Chondrocyte (in vitro differentiated cells): ENCODE data around the gene PPP1R3E. TPM values are rescaled to one million over a fixed set of nuclear protein-coding genes. Genes with fewer than 3 reads are reported as not detected.

Source experiments
- DNase-seq: peaks from one replicate; pipeline ENCODE4 v3.0.0; 2021; ENCODE audit warnings: mixed read lengths, low spot score
- H3K27ac Mint-ChIP-seq: one replicate; pipeline ENCODE4 v1.8.0; 2021; ENCODE audit warnings: mild to moderate bottlenecking, moderate library complexity, mixed read lengths; ENCODE audit not compliant: unreplicated experiment
- H3K27me3 Mint-ChIP-seq: 2 replicates; pipeline ENCODE4 v1.8.0; 2021; ENCODE audit warnings: low read depth, mixed read lengths
- H3K36me3 Mint-ChIP-seq: 2 replicates; pipeline ENCODE4 v1.8.0; 2021; ENCODE audit warnings: low read depth, mixed read lengths
- H3K4me1 Mint-ChIP-seq: 2 replicates; pipeline ENCODE4 v1.8.0; 2021; ENCODE audit warnings: low read depth, mild to moderate bottlenecking, mixed read lengths
- H3K4me3 Mint-ChIP-seq: one replicate; pipeline ENCODE4 v1.8.0; 2021; ENCODE audit warnings: mild to moderate bottlenecking, moderate library complexity, mixed read lengths; ENCODE audit not compliant: unreplicated experiment
- H3K9me3 Mint-ChIP-seq: 2 replicates; pipeline ENCODE4 v1.8.0; 2021; ENCODE audit warnings: low read depth, mixed read lengths
- total RNA-seq: library from RNA; stranded (reverse); gene quantifications from 3 replicates; pipeline ENCODE4 v1.2.1, GENCODE V29; 2021
- TF ChIP-seq, protein P1 (sequence below): fragments of 200-600 bp; sonication (generic); IDR thresholded peaks from 2 replicates; pipeline ENCODE4 v1.5.0; 2021; ENCODE audit warnings: antibody characterized with exemption, mild to moderate bottlenecking, moderate library complexity

PPP1R3E gene
- total RNA-seq, 1 donor from 2014 or later: 11.2 TPM

DNA sequence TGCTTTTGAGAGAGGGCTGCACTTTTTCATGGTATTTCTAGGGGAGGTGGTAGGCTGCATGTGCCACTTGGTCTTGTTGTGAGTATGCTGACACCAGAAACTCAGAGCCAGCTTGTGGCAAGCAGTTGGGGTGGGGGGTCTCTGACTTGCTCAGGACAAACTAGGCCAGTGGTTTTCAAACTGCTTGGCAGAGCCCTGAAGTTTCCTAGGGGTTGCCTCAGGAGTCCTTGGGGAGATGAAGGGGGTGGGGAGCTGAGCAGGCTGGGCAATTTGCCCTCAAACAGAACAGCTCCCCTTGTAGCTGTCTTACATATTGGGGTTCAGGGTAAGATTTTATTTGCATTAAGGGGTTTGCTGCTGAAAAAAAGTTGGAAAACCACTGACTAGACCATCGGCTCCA, 7.9 kb upstream of the PPP1R3E start:
- TF ChIP-seq, protein P1, sequence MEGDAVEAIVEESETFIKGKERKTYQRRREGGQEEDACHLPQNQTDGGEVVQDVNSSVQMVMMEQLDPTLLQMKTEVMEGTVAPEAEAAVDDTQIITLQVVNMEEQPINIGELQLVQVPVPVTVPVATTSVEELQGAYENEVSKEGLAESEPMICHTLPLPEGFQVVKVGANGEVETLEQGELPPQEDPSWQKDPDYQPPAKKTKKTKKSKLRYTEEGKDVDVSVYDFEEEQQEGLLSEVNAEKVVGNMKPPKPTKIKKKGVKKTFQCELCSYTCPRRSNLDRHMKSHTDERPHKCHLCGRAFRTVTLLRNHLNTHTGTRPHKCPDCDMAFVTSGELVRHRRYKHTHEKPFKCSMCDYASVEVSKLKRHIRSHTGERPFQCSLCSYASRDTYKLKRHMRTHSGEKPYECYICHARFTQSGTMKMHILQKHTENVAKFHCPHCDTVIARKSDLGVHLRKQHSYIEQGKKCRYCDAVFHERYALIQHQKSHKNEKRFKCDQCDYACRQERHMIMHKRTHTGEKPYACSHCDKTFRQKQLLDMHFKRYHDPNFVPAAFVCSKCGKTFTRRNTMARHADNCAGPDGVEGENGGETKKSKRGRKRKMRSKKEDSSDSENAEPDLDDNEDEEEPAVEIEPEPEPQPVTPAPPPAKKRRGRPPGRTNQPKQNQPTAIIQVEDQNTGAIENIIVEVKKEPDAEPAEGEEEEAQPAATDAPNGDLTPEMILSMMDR: no peak
- Mint-ChIP-seq H3K4me1 (peaks cover 41% of the 10 kb centered on the region), H3K27me3 (no peaks in the 10 kb centered on the region), H3K36me3 (peaks cover 9% of the 10 kb centered on the region), H3K9me3 (no peaks in the 10 kb centered on the region), H3K4me3 (no peak overlapping the region), H3K27ac (peak overlapping the region; percentile 8)
- DNase-seq: no peak

DNA sequence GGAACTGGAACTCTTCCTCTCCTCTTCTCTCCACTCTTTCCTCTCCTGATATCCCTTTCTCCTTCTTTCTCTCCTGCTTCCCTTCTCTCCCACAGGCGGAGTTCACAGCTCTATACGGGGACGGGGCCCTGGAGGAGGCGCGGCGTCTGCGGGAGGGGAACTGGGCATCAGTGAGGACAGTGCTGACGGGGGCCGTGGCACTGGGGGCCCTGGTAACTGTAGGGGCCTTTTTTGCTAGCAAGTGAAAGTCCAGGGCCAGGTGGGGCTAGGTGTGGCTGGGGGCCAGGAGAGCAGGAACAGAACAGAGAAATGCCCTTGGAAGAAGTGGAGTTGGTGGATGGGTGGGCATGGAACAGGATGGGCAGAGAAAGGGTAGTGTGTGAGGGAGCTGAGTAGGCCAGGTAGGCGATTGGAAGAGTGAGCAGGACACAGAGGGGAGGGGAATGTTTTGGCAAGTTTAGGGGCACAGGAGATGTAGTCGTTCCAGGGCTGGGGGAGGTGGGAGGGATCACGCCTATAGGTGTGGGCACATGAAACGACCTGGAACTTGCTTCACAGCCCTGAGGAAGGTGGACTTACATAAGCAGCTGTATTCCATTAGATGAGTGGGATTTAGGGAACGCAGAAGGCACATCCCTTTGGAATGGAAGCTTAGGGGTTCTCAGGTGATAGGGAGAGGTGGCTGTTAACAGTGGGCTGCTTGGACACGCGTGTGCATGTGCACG, 6.2 kb upstream of the PPP1R3E start:
- peaks cover 8% of the 10 kb centered on the region for H3K36me3 Mint-ChIP-seq
- TF ChIP-seq, protein P1: no peak
- DNase-seq: no peak
- peak overlapping the region; percentile 79 for H3K27ac Mint-ChIP-seq
- H3K4me1 Mint-ChIP-seq: peaks cover 41% of the 10 kb centered on the region
- H3K9me3 Mint-ChIP-seq: no peaks in the 10 kb centered on the region
- peak overlapping the region; percentile 97 for H3K4me3 Mint-ChIP-seq
- H3K27me3 Mint-ChIP-seq: no peaks in the 10 kb centered on the region

DNA sequence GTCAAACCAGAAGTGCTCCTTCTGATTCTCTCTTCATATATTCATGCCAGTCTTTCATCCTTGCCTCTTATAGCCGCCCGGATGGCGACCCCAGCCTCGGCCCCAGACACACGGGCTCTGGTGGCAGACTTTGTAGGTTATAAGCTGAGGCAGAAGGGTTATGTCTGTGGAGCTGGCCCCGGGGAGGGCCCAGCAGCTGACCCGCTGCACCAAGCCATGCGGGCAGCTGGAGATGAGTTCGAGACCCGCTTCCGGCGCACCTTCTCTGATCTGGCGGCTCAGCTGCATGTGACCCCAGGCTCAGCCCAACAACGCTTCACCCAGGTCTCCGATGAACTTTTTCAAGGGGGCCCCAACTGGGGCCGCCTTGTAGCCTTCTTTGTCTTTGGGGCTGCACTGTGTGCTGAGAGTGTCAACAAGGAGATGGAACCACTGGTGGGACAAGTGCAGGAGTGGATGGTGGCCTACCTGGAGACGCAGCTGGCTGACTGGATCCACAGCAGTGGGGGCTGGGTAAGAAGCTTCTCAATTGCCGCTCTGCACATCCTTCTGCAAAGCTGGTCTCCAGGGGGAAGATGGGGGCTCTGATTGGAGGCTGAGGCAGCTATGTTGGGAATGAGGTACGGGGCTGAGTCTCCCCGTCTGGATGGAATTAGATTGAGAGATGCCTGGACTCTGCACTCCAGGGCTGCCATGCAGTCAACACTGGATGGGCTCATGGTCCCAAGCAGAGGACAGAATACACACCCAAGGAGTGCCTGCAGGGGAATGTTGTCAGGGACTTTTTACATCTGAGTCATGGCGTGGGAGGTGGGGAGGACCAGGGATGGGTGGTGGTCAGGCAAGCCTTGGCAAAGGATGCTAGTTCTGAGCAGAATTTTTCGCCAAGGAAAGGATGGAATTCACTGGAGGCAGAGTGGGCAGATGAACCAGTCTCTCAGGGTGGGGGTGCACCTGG, 5.3 kb upstream of the PPP1R3E start:
- Mint-ChIP-seq H3K4me3 (peak overlapping the region; percentile 97), H3K4me1 (peaks cover 41% of the 10 kb centered on the region), H3K27me3 (no peaks in the 10 kb centered on the region), H3K27ac (peak overlapping the region; percentile 93), H3K36me3 (peaks cover 8% of the 10 kb centered on the region), H3K9me3 (no peaks in the 10 kb centered on the region)
- TF ChIP-seq, protein P1: no peak
- no peak for DNase-seq

DNA sequence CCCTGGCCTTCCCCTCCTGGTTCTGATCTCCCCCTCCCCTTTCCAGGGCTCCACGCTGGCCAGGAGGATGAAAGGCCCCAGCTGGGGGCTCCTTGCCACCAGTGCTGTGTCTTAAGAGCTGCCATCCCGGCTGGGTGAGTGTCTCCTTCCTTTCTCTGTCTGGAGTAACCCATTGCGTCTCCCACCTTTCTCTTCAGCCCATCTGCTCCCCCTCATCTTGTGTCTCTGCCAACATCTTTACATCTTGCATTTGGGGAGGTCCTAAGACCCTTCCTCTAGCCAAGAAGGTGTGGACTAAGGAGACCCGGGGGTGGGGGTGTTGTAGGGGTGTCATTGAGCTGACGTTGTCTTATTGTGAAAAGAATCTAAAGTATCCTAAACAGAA, 4.5 kb upstream of the PPP1R3E start:
- peaks cover 44% of the 10 kb centered on the region for H3K4me1 Mint-ChIP-seq
- no peaks in the 10 kb centered on the region for H3K27me3 Mint-ChIP-seq
- peak overlapping the region; percentile 93 for H3K27ac Mint-ChIP-seq
- no peak for DNase-seq
- TF ChIP-seq, protein P1: no peak
- H3K9me3 Mint-ChIP-seq: no peaks in the 10 kb centered on the region
- peaks cover 5% of the 10 kb centered on the region for H3K36me3 Mint-ChIP-seq
- H3K4me3 Mint-ChIP-seq: peak overlapping the region; percentile 97

DNA sequence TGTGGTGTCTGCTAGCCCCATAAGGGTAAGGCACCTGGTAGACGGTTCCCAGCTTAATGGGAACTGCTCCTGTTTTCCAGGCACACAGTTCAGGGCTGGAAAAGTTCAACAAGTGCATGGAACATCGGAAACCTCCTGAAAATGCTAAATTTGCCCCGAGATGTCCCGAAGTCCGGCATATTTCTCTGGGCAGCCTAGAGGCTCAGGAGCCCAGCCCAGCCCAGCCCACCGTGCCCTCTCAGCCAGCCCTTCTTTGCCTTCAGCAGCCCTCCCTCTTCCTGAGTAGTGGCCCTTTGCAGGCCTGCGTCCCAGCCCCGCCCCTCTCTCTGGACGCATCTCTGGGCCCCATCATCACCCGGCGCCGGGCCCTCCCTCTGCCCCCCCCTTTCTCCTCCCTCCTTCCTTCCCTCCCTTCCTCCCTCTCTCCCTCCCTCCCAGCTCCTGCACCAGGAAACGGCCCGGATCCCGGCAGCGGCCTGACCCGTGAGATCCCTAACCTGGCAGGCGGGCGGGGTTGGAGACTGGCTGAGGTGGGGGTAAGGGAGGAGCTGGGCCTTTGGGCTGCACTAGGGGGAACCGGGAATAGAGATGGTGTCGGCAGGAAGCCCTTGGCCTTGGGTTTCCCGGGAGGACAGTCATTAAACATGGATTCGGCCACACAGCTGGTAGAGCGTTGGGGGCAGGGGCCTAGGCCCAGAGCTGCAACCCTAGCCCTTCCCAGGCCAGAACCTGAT, 3.9 kb upstream of the PPP1R3E start, which contains the start of gene BCL2L2:
TSS of gene BCL2L2 (plus strand) at position 422 of the 734 bp plus-strand sequence. CDS start 935 bp downstream, outside the sequence.
- no peak for DNase-seq
- H3K9me3 Mint-ChIP-seq: no peaks in the 10 kb centered on the region
- peak within 1 kb of the TSS; percentile 93 for H3K27ac Mint-ChIP-seq
- peak within 1 kb of the TSS; percentile 97 for H3K4me3 Mint-ChIP-seq
- no peaks in the 10 kb centered on the region for H3K27me3 Mint-ChIP-seq
- H3K36me3 Mint-ChIP-seq: peaks cover 5% of the 10 kb centered on the region
- H3K4me1 Mint-ChIP-seq: peaks cover 44% of the 10 kb centered on the region
- TF ChIP-seq, protein P1: no peak
